ENCODE results near the gene SLC12A5.

Gene SLC12A5

GRCh38 chr20:46025376-46025783 lies 3.6 kb upstream of the SLC12A5 start:
- Histone ChIP-seq H3K27me3 (replicated peaks; ENCODE audit: control insufficient read depth, insufficient read depth, low read length, poor library complexity, severe bottlenecking) (peaks cover 34% of the 10 kb centered on the region), H3K4me1 (ENCODE audit: control insufficient read depth, insufficient read depth, low read length, poor library complexity, severe bottlenecking) (peaks cover 15% of the 10 kb centered on the region)

GRCh38 chr20:46027245-46027853 lies 1.7 kb upstream of the SLC12A5 start:
- peaks cover 4% of the 10 kb centered on the region for H3K4me1 ChIP-seq (ENCODE audit: control insufficient read depth, insufficient read depth, low read length, poor library complexity, severe bottlenecking)
- H3K27me3 ChIP-seq (replicated peaks; ENCODE audit: control insufficient read depth, insufficient read depth, low read length, poor library complexity, severe bottlenecking), result peaks cover 48% of the 10 kb centered on the region
- no peaks in the 10 kb centered on the region for H3K36me3 ChIP-seq (ENCODE audit: control insufficient read depth, insufficient read depth, low read length)
- no peak overlapping the region for H3K27ac ChIP-seq (ENCODE audit: insufficient read depth, low read length, poor library complexity, severe bottlenecking)
- no peak for DNase-seq
- no peaks in the 10 kb centered on the region for H3K9me3 ChIP-seq (ENCODE audit: control insufficient read depth, low read length)
- no peak overlapping the region for H3K4me3 ChIP-seq (ENCODE audit: insufficient read depth, low read depth, low read length, poor library complexity, severe bottlenecking)

More at GRCh38 chr20:46025376-46025783, 3.6 kb upstream of the SLC12A5 start:
- no peaks in the 10 kb centered on the region for H3K9me3 ChIP-seq (ENCODE audit: control insufficient read depth, low read length)
- H3K36me3 ChIP-seq (ENCODE audit: control insufficient read depth, insufficient read depth, low read length), result no peaks in the 10 kb centered on the region
- DNase-seq, result no peak
- no peak overlapping the region for H3K4me3 ChIP-seq (ENCODE audit: insufficient read depth, low read depth, low read length, poor library complexity, severe bottlenecking)
- no peak overlapping the region for H3K27ac ChIP-seq (ENCODE audit: insufficient read depth, low read length, poor library complexity, severe bottlenecking)

- no peak overlapping the region for H3K27ac ChIP-seq (ENCODE audit: insufficient read depth, low read length, poor library complexity, severe bottlenecking)
- H3K4me3 ChIP-seq (ENCODE audit: insufficient read depth, low read depth, low read length, poor library complexity, severe bottlenecking), result no peak overlapping the region
- no peaks in the 10 kb centered on the region for H3K36me3 ChIP-seq (ENCODE audit: control insufficient read depth, insufficient read depth, low read length)
- no peaks in the 10 kb centered on the region for H3K9me3 ChIP-seq (ENCODE audit: control insufficient read depth, low read length)
- H3K27me3 ChIP-seq (replicated peaks; ENCODE audit: control insufficient read depth, insufficient read depth, low read length, poor library complexity, severe bottlenecking), result peaks cover 43% of the 10 kb centered on the region
- no peak for DNase-seq
- H3K4me1 ChIP-seq (ENCODE audit: control insufficient read depth, insufficient read depth, low read length, poor library complexity, severe bottlenecking), result no peaks in the 10 kb centered on the region
Observed at GRCh38 chr20:46028110-46028509, 905 bp upstream of the SLC12A5 start.

- no peak for DNase-seq
- Histone ChIP-seq H3K4me1 (ENCODE audit: control insufficient read depth, insufficient read depth, low read length, poor library complexity, severe bottlenecking) (no peaks in the 10 kb centered on the region), H3K36me3 (ENCODE audit: control insufficient read depth, insufficient read depth, low read length) (no peaks in the 10 kb centered on the region), H3K4me3 (ENCODE audit: insufficient read depth, low read depth, low read length, poor library complexity, severe bottlenecking) (no peak overlapping the region), H3K9me3 (ENCODE audit: control insufficient read depth, low read length) (no peaks in the 10 kb centered on the region), H3K27ac (ENCODE audit: insufficient read depth, low read length, poor library complexity, severe bottlenecking) (no peak overlapping the region), H3K27me3 (replicated peaks; ENCODE audit: control insufficient read depth, insufficient read depth, low read length, poor library complexity, severe bottlenecking) (peaks cover 47% of the 10 kb centered on the region)
Observed at GRCh38 chr20:46030284-46031013, 1.4 kb downstream of the SLC12A5 start.

GRCh38 chr20:46031014-46031569 lies 2.1 kb downstream of the SLC12A5 start:
- H3K4me1 ChIP-seq (ENCODE audit: control insufficient read depth, insufficient read depth, low read length, poor library complexity, severe bottlenecking), result no peaks in the 10 kb centered on the region
- no peaks in the 10 kb centered on the region for H3K36me3 ChIP-seq (ENCODE audit: control insufficient read depth, insufficient read depth, low read length)
- H3K4me3 ChIP-seq (ENCODE audit: insufficient read depth, low read depth, low read length, poor library complexity, severe bottlenecking), result no peak overlapping the region
- no peak for DNase-seq
- H3K27me3 ChIP-seq (replicated peaks; ENCODE audit: control insufficient read depth, insufficient read depth, low read length, poor library complexity, severe bottlenecking), result peaks cover 47% of the 10 kb centered on the region
- no peaks in the 10 kb centered on the region for H3K9me3 ChIP-seq (ENCODE audit: control insufficient read depth, low read length)
- H3K27ac ChIP-seq (ENCODE audit: insufficient read depth, low read length, poor library complexity, severe bottlenecking), result no peak overlapping the region

GRCh38 chr20:46031701-46032254 lies 2.8 kb downstream of the SLC12A5 start:
- DNase-seq, result no peak
- peaks cover 47% of the 10 kb centered on the region for H3K27me3 ChIP-seq (replicated peaks; ENCODE audit: control insufficient read depth, insufficient read depth, low read length, poor library complexity, severe bottlenecking)
- H3K4me1 ChIP-seq (ENCODE audit: control insufficient read depth, insufficient read depth, low read length, poor library complexity, severe bottlenecking), result no peaks in the 10 kb centered on the region
- H3K27ac ChIP-seq (ENCODE audit: insufficient read depth, low read length, poor library complexity, severe bottlenecking), result no peak overlapping the region
- H3K9me3 ChIP-seq (ENCODE audit: control insufficient read depth, low read length), result no peaks in the 10 kb centered on the region
- H3K36me3 ChIP-seq (ENCODE audit: control insufficient read depth, insufficient read depth, low read length), result no peaks in the 10 kb centered on the region
- no peak overlapping the region for H3K4me3 ChIP-seq (ENCODE audit: insufficient read depth, low read depth, low read length, poor library complexity, severe bottlenecking)

- Histone ChIP-seq H3K27me3 (replicated peaks; ENCODE audit: control insufficient read depth, insufficient read depth, low read length, poor library complexity, severe bottlenecking) (peaks cover 37% of the 10 kb centered on the region), H3K27ac (ENCODE audit: insufficient read depth, low read length, poor library complexity, severe bottlenecking) (no peak overlapping the region), H3K4me3 (ENCODE audit: insufficient read depth, low read depth, low read length, poor library complexity, severe bottlenecking) (no peak overlapping the region), H3K4me1 (ENCODE audit: control insufficient read depth, insufficient read depth, low read length, poor library complexity, severe bottlenecking) (no peaks in the 10 kb centered on the region), H3K36me3 (ENCODE audit: control insufficient read depth, insufficient read depth, low read length) (no peaks in the 10 kb centered on the region), H3K9me3 (ENCODE audit: control insufficient read depth, low read length) (no peaks in the 10 kb centered on the region)
- DNase-seq, result no peak
Observed at GRCh38 chr20:46034039-46034438, 5.0 kb downstream of the SLC12A5 start.

- H3K27ac ChIP-seq (ENCODE audit: insufficient read depth, low read length, poor library complexity, severe bottlenecking), result no peak overlapping the region
- peaks cover 27% of the 10 kb centered on the region for H3K27me3 ChIP-seq (replicated peaks; ENCODE audit: control insufficient read depth, insufficient read depth, low read length, poor library complexity, severe bottlenecking)
- no peak for DNase-seq
- no peak overlapping the region for H3K4me3 ChIP-seq (ENCODE audit: insufficient read depth, low read depth, low read length, poor library complexity, severe bottlenecking)
- H3K9me3 ChIP-seq (ENCODE audit: control insufficient read depth, low read length), result no peaks in the 10 kb centered on the region
- H3K4me1 ChIP-seq (ENCODE audit: control insufficient read depth, insufficient read depth, low read length, poor library complexity, severe bottlenecking), result no peaks in the 10 kb centered on the region
- no peaks in the 10 kb centered on the region for H3K36me3 ChIP-seq (ENCODE audit: control insufficient read depth, insufficient read depth, low read length)
Observed at GRCh38 chr20:46035253-46035652, 6.2 kb downstream of the SLC12A5 start.

- Histone ChIP-seq H3K27ac (ENCODE audit: insufficient read depth, low read length, poor library complexity, severe bottlenecking) (no peak overlapping the region), H3K27me3 (replicated peaks; ENCODE audit: control insufficient read depth, insufficient read depth, low read length, poor library complexity, severe bottlenecking) (peaks cover 22% of the 10 kb centered on the region), H3K4me3 (ENCODE audit: insufficient read depth, low read depth, low read length, poor library complexity, severe bottlenecking) (no peak overlapping the region), H3K9me3 (ENCODE audit: control insufficient read depth, low read length) (no peaks in the 10 kb centered on the region), H3K4me1 (ENCODE audit: control insufficient read depth, insufficient read depth, low read length, poor library complexity, severe bottlenecking) (no peaks in the 10 kb centered on the region), H3K36me3 (ENCODE audit: control insufficient read depth, insufficient read depth, low read length) (no peaks in the 10 kb centered on the region)
- DNase-seq, result no peak
Observed at GRCh38 chr20:46035713-46036112, 6.7 kb downstream of the SLC12A5 start.

GRCh38 chr20:46036370-46036769 lies 7.4 kb downstream of the SLC12A5 start:
- Histone ChIP-seq H3K4me3 (ENCODE audit: insufficient read depth, low read depth, low read length, poor library complexity, severe bottlenecking) (no peak overlapping the region), H3K4me1 (ENCODE audit: control insufficient read depth, insufficient read depth, low read length, poor library complexity, severe bottlenecking) (no peaks in the 10 kb centered on the region), H3K36me3 (ENCODE audit: control insufficient read depth, insufficient read depth, low read length) (no peaks in the 10 kb centered on the region), H3K27me3 (replicated peaks; ENCODE audit: control insufficient read depth, insufficient read depth, low read length, poor library complexity, severe bottlenecking) (peaks cover 15% of the 10 kb centered on the region), H3K9me3 (ENCODE audit: control insufficient read depth, low read length) (no peaks in the 10 kb centered on the region), H3K27ac (ENCODE audit: insufficient read depth, low read length, poor library complexity, severe bottlenecking) (no peak overlapping the region)
- DNase-seq, result no peak

All from effector memory CD4-positive, alpha-beta T cell (primary cell).